ENCODE results near the gene PARD6B. TPM values are rescaled to one million over a fixed set of nuclear protein-coding genes. Genes with fewer than 3 reads are reported as not detected.

PARD6B gene
- polyA plus RNA-seq, 1 donor from 2014 or later: 5.9 TPM

DNA sequence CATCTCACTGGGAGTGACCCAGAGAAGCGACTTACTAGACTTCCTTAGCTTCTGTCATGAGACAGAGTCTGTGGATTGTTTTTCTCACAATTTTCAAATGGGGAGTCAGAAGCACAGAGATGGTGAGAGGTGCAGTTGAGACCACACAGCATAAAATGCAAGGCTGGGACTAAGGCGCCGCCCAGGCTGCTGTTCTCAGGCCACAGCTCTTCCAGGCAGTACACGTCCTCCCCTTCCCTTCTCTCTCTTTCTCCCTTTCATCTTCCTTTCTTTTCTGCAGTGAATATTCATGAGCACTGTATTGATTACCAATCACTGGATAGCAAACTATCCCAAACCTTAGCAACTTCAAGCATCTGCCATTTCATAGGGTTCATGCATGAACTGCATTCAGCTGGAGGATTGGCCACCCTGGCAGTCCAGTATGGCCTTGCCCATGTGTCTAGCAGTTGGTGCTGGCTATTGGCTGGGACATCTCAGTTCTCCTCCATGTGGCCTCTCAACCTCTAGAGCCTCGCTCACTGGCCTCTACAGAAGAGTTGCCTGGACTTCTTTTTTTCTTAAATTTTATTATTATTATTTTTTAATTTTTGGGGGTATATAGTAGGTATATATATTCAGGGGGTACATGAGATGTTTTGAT is 74.9 kb downstream of the PARD6B start:
- Histone ChIP-seq H3K4me2 (ENCODE audit: low read length) (no peak overlapping the region), H3K9me2 (ENCODE audit: insufficient read depth, low read length) (no peaks in the 10 kb centered on the region), H3K27ac (ENCODE audit: low read length) (no peak overlapping the region), H3K36me3 (ENCODE audit: insufficient read depth, low read length) (no peaks in the 10 kb centered on the region), H3K4me3 (ENCODE audit: low read length) (no peak overlapping the region), H3K9ac (ENCODE audit: low read length) (no peak overlapping the region), H3K79me2 (replicated peaks; ENCODE audit: insufficient read depth, low read length) (no peaks in the 10 kb centered on the region), H3F3A (ENCODE audit: insufficient read depth, low read length, poor library complexity, severe bottlenecking) (no peaks in the 10 kb centered on the region), H4K20me1 (ENCODE audit: insufficient read depth) (no peaks in the 10 kb centered on the region), H2AFZ (ENCODE audit: low read depth, low read length) (no peak overlapping the region), H3K27me3 (ENCODE audit: insufficient read depth, low read depth, low read length) (no peaks in the 10 kb centered on the region), H3K9me3 (ENCODE audit: low read length) (no peaks in the 10 kb centered on the region)
- TF ChIP-seq SMC3 (conservative IDR thresholded peaks at IDR 0.05; ENCODE audit: poor library complexity) (no peak), RAD21 (conservative IDR thresholded peaks at IDR 0.05) (no peak), POLR2AphosphoS5 (IDR thresholded peaks at IDR 0.05) (no peak), TAF1 (IDR thresholded peaks at IDR 0.05; ENCODE audit: low read depth) (no peak), EZH2 (IDR thresholded peaks at IDR 0.05; ENCODE audit: borderline replicate concordance, insufficient read depth, low read length, poor library complexity, severe bottlenecking) (no peak), EP300 (conservative IDR thresholded peaks at IDR 0.05; ENCODE audit: poor library complexity, severe bottlenecking) (no peak), MXI1 (conservative IDR thresholded peaks at IDR 0.05; ENCODE audit: poor library complexity, severe bottlenecking) (no peak)
- TF ChIP-seq, protein P1, sequence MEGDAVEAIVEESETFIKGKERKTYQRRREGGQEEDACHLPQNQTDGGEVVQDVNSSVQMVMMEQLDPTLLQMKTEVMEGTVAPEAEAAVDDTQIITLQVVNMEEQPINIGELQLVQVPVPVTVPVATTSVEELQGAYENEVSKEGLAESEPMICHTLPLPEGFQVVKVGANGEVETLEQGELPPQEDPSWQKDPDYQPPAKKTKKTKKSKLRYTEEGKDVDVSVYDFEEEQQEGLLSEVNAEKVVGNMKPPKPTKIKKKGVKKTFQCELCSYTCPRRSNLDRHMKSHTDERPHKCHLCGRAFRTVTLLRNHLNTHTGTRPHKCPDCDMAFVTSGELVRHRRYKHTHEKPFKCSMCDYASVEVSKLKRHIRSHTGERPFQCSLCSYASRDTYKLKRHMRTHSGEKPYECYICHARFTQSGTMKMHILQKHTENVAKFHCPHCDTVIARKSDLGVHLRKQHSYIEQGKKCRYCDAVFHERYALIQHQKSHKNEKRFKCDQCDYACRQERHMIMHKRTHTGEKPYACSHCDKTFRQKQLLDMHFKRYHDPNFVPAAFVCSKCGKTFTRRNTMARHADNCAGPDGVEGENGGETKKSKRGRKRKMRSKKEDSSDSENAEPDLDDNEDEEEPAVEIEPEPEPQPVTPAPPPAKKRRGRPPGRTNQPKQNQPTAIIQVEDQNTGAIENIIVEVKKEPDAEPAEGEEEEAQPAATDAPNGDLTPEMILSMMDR (IDR thresholded peaks at IDR 0.05; ENCODE audit: poor library complexity, severe bottlenecking): no peak
- TF ChIP-seq, protein P2, sequence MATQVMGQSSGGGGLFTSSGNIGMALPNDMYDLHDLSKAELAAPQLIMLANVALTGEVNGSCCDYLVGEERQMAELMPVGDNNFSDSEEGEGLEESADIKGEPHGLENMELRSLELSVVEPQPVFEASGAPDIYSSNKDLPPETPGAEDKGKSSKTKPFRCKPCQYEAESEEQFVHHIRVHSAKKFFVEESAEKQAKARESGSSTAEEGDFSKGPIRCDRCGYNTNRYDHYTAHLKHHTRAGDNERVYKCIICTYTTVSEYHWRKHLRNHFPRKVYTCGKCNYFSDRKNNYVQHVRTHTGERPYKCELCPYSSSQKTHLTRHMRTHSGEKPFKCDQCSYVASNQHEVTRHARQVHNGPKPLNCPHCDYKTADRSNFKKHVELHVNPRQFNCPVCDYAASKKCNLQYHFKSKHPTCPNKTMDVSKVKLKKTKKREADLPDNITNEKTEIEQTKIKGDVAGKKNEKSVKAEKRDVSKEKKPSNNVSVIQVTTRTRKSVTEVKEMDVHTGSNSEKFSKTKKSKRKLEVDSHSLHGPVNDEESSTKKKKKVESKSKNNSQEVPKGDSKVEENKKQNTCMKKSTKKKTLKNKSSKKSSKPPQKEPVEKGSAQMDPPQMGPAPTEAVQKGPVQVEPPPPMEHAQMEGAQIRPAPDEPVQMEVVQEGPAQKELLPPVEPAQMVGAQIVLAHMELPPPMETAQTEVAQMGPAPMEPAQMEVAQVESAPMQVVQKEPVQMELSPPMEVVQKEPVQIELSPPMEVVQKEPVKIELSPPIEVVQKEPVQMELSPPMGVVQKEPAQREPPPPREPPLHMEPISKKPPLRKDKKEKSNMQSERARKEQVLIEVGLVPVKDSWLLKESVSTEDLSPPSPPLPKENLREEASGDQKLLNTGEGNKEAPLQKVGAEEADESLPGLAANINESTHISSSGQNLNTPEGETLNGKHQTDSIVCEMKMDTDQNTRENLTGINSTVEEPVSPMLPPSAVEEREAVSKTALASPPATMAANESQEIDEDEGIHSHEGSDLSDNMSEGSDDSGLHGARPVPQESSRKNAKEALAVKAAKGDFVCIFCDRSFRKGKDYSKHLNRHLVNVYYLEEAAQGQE (IDR thresholded peaks at IDR 0.05; ENCODE audit: borderline replicate concordance): no peak

Other genes with a start within 250 kb of the PARD6B start
- 44.5 and 48.1 TPM in 2 replicates for gene PTPN1, start 221.2 kb upstream of the PARD6B start, polyA plus RNA-seq
- not detected in 2 replicates for gene RIPOR3, start 40.0 kb upstream of the PARD6B start, polyA plus RNA-seq
- gene BCAS4, start 63.5 kb downstream of the PARD6B start, polyA plus RNA-seq: 24.6 and 37.6 TPM in 2 replicates
- gene ADNP, start 199.9 kb downstream of the PARD6B start, polyA plus RNA-seq: 78.5 and 81.4 TPM in 2 replicates
- 95.5 and 137 TPM in 2 replicates for gene DPM1, start 227.0 kb downstream of the PARD6B start, polyA plus RNA-seq
- 5.5 and 5.6 TPM in 2 replicates for gene MOCS3, start 227.2 kb downstream of the PARD6B start, polyA plus RNA-seq

All from neural cell (in vitro differentiated cells).